ENCODE measurements around the gene EWSR1.

EWSR1 gene

DNA sequence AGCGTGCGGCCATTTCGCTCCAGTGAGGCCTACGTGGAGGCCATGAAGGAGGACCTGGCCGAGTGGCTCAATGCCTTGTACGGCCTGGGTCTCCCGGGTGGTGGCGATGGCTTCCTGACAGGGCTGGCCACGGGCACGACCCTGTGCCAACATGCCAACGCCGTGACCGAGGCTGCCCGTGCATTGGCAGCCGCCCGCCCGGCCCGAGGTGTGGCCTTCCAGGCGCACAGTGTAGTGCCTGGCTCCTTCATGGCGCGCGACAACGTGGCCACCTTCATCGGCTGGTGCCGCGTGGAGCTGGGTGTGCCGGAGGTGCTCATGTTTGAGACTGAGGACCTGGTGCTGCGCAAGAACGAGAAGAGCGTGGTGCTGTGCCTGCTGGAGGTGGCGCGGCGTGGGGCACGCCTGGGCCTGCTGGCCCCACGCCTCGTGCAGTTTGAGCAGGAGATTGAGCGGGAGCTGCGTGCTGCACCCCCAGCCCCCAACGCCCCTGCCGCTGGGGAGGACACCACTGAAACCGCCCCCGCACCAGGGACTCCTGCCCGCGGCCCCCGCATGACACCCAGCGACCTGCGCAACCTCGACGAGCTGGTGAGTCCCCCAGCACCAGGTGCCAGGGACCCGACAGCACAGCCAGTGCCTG lies 40.2 kb downstream of the EWSR1 start:
- Mint-ChIP-seq H3K4me1 (ENCODE audit: low read depth in 2 of 2) (peaks cover 15 to 27% of the 10 kb centered on the region in 2 donors), H3K27ac (no peak overlapping the region), H3K36me3 (ENCODE audit: insufficient read depth) (peaks cover 8% of the 10 kb centered on the region), H3K4me3 (peak overlapping the region; percentile 34 to 82), H3K9me3 (no peaks in the 10 kb centered on the region), H3K27me3 (peaks cover 34 to 36% of the 10 kb centered on the region in 2 donors)
- no peak for ATAC-seq (replicated peaks)
- DNase-seq = no peak

- H3K4me1 Mint-ChIP-seq (ENCODE audit: low read depth in 2 of 2) = peaks cover 19 to 32% of the 10 kb centered on the region in 2 donors
- DNase-seq (peak; percentile 31 to 45 (median 38)), ATAC-seq (replicated peaks) (peak; percentile 71)
- H3K27me3 Mint-ChIP-seq = peaks cover 39 to 42% of the 10 kb centered on the region in 2 donors
- no peak overlapping the region for H3K27ac Mint-ChIP-seq
- no peaks in the 10 kb centered on the region for H3K9me3 Mint-ChIP-seq
- H3K36me3 Mint-ChIP-seq (ENCODE audit: insufficient read depth) = peaks cover 11% of the 10 kb centered on the region
- H3K4me3 Mint-ChIP-seq = peak overlapping the region; percentile 34 to 57
These were observed 40.8 kb downstream of the EWSR1 start for GRCh38 chr22:29308791-29309262.

DNA sequence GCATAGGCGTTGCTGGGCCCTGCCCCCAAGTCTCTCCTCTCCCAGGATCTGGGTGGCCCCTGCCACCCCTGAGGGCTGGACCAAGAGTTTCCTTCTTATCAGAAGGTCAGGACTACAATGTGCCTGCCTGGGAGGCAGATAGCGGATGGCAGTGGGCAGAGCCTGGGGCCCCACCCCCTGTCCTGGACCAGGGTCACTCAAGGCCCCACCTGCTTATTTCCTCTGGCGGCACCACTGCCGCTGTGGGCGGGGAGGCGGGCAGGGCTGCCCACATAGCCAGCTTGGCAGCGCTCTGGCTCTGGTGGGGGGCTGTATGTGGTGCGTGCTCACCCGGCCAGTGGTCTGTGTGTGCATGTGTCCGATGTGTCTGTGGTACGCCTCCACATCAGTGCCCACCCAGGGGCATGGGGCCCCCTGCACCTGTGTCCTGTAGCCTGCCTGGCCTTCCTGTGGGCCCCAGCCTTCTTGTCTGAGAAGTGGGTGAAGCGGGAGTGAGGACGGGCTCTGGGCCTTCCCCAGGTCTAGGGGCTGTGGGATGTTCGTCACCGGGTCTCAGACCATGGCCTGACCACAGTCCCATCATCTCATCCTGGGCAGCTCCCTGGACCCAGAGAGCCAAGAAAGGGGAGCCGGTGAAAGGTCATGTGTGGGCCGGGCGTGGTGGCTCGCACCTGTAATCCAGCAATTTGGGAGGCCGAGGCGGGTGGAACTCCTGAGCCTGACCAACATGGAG lies 41.4 kb downstream of the EWSR1 start:
- H3K4me3 Mint-ChIP-seq = peak overlapping the region; percentile 25 to 57

GRCh38 chr22:29310065-29310862 lies 42.2 kb downstream of the EWSR1 start:
- H3K27ac Mint-ChIP-seq = no peak overlapping the region

More for the DNA sequence above, 41.4 kb downstream of the EWSR1 start:
- Mint-ChIP-seq H3K36me3 (ENCODE audit: insufficient read depth) (peaks cover 11% of the 10 kb centered on the region), H3K27ac (no peak overlapping the region), H3K9me3 (no peaks in the 10 kb centered on the region), H3K27me3 (peaks cover 44 to 48% of the 10 kb centered on the region in 2 donors), H3K4me1 (ENCODE audit: low read depth in 2 of 2) (peaks cover 26 to 39% of the 10 kb centered on the region in 2 donors)
- DNase-seq (no peak), ATAC-seq (replicated peaks) (no peak)

GRCh38 chr22:29310863-29311339 lies 42.8 kb downstream of the EWSR1 start:
- Mint-ChIP-seq H3K27me3 (peaks cover 37 to 39% of the 10 kb centered on the region in 2 donors), H3K36me3 (ENCODE audit: insufficient read depth) (peaks cover 7% of the 10 kb centered on the region), H3K27ac (no peak overlapping the region), H3K9me3 (no peaks in the 10 kb centered on the region), H3K4me3 (no peak overlapping the region), H3K4me1 (ENCODE audit: low read depth in 2 of 2) (peaks cover 28 to 39% of the 10 kb centered on the region in 2 donors)
- DNase-seq (peak in 2 of 3 experiments; percentile 31 to 35), ATAC-seq (replicated peaks) (peak; percentile 46)

More at GRCh38 chr22:29310065-29310862, 42.2 kb downstream of the EWSR1 start:
- H3K4me3 Mint-ChIP-seq = no peak overlapping the region
- H3K27me3 Mint-ChIP-seq = peaks cover 40 to 45% of the 10 kb centered on the region in 2 donors
- ATAC-seq (replicated peaks) (no peak), DNase-seq (no peak)
- peaks cover 28 to 42% of the 10 kb centered on the region in 2 donors for H3K4me1 Mint-ChIP-seq (ENCODE audit: low read depth in 2 of 2)
- H3K9me3 Mint-ChIP-seq = no peaks in the 10 kb centered on the region
- peaks cover 7% of the 10 kb centered on the region for H3K36me3 Mint-ChIP-seq (ENCODE audit: insufficient read depth)

GRCh38 chr22:29311464-29312217 lies 43.6 kb downstream of the EWSR1 start:
- Mint-ChIP-seq H3K4me3 (no peak overlapping the region), H3K4me1 (ENCODE audit: low read depth in 2 of 2) (peaks cover 23 to 35% of the 10 kb centered on the region in 2 donors), H3K27ac (no peak overlapping the region)

GRCh38 chr22:29312218-29313125 lies 44.4 kb downstream of the EWSR1 start:
- DNase-seq = no peak

More at GRCh38 chr22:29311464-29312217, 43.6 kb downstream of the EWSR1 start:
- DNase-seq (no peak), ATAC-seq (replicated peaks) (no peak)
- Mint-ChIP-seq H3K36me3 (ENCODE audit: insufficient read depth) (peaks cover 10% of the 10 kb centered on the region), H3K27me3 (peaks cover 36 to 39% of the 10 kb centered on the region in 2 donors), H3K9me3 (no peaks in the 10 kb centered on the region)

GRCh38 chr22:29313126-29313575 lies 45.1 kb downstream of the EWSR1 start:
- H3K36me3 Mint-ChIP-seq (ENCODE audit: insufficient read depth) = peaks cover 10% of the 10 kb centered on the region
- H3K4me1 Mint-ChIP-seq (ENCODE audit: low read depth in 2 of 2) = peaks cover 17 to 31% of the 10 kb centered on the region in 2 donors
- H3K4me3 Mint-ChIP-seq = peak overlapping the region in 1 of 2 donors; percentile 51
- no peak for DNase-seq
- ATAC-seq (replicated peaks) = peak; percentile 16
- no peak overlapping the region for H3K27ac Mint-ChIP-seq
- H3K27me3 Mint-ChIP-seq = peaks cover 43 to 46% of the 10 kb centered on the region in 2 donors
- H3K9me3 Mint-ChIP-seq = no peaks in the 10 kb centered on the region

More at GRCh38 chr22:29312218-29313125, 44.4 kb downstream of the EWSR1 start:
- Mint-ChIP-seq H3K27ac (no peak overlapping the region), H3K36me3 (ENCODE audit: insufficient read depth) (peaks cover 10% of the 10 kb centered on the region), H3K4me3 (no peak overlapping the region), H3K9me3 (no peaks in the 10 kb centered on the region), H3K27me3 (peaks cover 43 to 46% of the 10 kb centered on the region in 2 donors), H3K4me1 (ENCODE audit: low read depth in 2 of 2) (peaks cover 21 to 33% of the 10 kb centered on the region in 2 donors)
- no peak for ATAC-seq (replicated peaks)

DNA sequence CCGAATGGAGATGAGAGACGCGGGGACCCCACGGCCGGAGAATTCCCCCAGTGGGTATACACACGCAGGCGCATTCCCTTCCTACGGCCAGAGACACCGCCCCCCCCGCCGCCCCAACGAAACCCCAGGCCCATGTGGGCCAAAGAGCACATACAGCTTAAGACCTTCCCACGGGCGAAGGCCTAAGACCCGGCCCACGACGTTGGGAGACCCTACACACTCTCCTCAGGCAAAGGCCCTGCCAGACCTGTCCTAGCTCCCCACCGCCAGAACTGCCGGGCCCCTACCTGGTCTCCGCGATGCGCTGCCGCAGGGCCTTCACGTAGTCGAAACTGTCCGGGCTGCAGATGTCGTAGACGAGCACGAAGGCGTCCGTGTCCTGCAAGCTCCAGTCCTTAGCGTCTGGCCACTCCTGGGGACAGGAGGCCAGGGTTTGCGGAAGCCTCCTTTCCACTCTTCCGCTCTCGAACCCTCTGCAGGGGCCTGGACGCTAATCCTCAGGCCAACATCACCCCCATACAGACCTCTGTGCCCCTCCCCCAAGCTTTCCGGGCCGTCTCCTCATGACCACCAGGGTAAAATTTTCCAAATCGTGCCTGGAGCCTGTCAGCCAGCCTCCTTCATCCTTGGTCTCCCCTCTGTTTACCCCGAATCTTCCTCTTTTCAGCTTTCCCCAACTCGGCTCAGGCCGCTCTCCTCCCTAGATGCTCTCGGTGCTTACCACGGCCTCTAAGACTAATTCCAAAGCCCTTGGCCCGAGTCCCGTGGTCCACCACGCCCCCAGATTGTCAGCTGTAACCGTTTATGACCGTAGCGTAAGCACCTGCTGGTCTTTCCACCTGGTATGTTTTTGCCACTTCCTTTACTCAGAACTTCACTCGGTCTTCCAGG lies 45.8 kb downstream of the EWSR1 start:
- H3K27me3 Mint-ChIP-seq = peaks cover 43 to 46% of the 10 kb centered on the region in 2 donors
- no peak for DNase-seq
- H3K36me3 Mint-ChIP-seq (ENCODE audit: insufficient read depth) = peaks cover 10% of the 10 kb centered on the region
- ATAC-seq (replicated peaks) = no peak
- no peaks in the 10 kb centered on the region for H3K9me3 Mint-ChIP-seq
- no peak overlapping the region for H3K27ac Mint-ChIP-seq
- peaks cover 14 to 26% of the 10 kb centered on the region in 2 donors for H3K4me1 Mint-ChIP-seq (ENCODE audit: low read depth in 2 of 2)
- peak overlapping the region; percentile 51 to 53 for H3K4me3 Mint-ChIP-seq

- Mint-ChIP-seq H3K4me1 (ENCODE audit: low read depth in 2 of 2) (peaks cover 13 to 22% of the 10 kb centered on the region in 2 donors), H3K4me3 (peak overlapping the region; percentile 51 to 53), H3K27me3 (peaks cover 43 to 46% of the 10 kb centered on the region in 2 donors), H3K36me3 (ENCODE audit: insufficient read depth) (peaks cover 10% of the 10 kb centered on the region), H3K27ac (no peak overlapping the region), H3K9me3 (no peaks in the 10 kb centered on the region)
- DNase-seq (no peak), ATAC-seq (replicated peaks) (no peak)
These were observed 46.6 kb downstream of the EWSR1 start for GRCh38 chr22:29314537-29315285.
